ENCODE results near the gene KRT7. TPM values are rescaled to one million over a fixed set of nuclear protein-coding genes. Genes with fewer than 3 reads are reported as not detected.
"Not testable (repeated sequence)": the region's sequence is repeated elsewhere in the genome, so short reads cannot be mapped to it uniquely, and the experiment has no call there.

Gene KRT7
- total RNA-seq, 1 donor from 2014 or later = 153 TPM

- H3K9me3 ChIP-seq = no peaks in the 10 kb centered on the region
- intact Hi-C loops (cut with DNase I) = no loop called here
- H3K27me3 ChIP-seq = no peaks in the 10 kb centered on the region
- TF ChIP-seq, protein P1, sequence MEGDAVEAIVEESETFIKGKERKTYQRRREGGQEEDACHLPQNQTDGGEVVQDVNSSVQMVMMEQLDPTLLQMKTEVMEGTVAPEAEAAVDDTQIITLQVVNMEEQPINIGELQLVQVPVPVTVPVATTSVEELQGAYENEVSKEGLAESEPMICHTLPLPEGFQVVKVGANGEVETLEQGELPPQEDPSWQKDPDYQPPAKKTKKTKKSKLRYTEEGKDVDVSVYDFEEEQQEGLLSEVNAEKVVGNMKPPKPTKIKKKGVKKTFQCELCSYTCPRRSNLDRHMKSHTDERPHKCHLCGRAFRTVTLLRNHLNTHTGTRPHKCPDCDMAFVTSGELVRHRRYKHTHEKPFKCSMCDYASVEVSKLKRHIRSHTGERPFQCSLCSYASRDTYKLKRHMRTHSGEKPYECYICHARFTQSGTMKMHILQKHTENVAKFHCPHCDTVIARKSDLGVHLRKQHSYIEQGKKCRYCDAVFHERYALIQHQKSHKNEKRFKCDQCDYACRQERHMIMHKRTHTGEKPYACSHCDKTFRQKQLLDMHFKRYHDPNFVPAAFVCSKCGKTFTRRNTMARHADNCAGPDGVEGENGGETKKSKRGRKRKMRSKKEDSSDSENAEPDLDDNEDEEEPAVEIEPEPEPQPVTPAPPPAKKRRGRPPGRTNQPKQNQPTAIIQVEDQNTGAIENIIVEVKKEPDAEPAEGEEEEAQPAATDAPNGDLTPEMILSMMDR (IDR thresholded peaks at IDR 0.05) = no peak
- H3K4me3 ChIP-seq = no peak overlapping the region
- peak in 1 of 2 donors; percentile 61 for DNase-seq (ENCODE audit: low spot score in 2 of 2)
- H3K27ac ChIP-seq = no peak overlapping the region
- peaks cover 0 to 8% of the 10 kb centered on the region in 2 donors for H3K4me1 ChIP-seq
- no peaks in the 10 kb centered on the region for H3K36me3 ChIP-seq
These were observed 52.9 kb downstream of the KRT7 start for GRCh38 chr12:52285851-52286530.

- H3K4me3 ChIP-seq; H3K36me3 ChIP-seq; H3K27ac ChIP-seq; intact Hi-C loops (cut with DNase I); H3K27me3 ChIP-seq; H3K4me1 ChIP-seq; H3K9me3 ChIP-seq: not testable (repeated sequence)
- DNase-seq (ENCODE audit: low spot score in 2 of 2) = peak in 1 of 2 donors; percentile 47
These were observed 54.1 kb downstream of the KRT7 start for GRCh38 chr12:52286857-52287785.

GRCh38 chr12:52287816-52288805 lies 55.1 kb downstream of the KRT7 start:
- H3K27me3 ChIP-seq; H3K27ac ChIP-seq; H3K9me3 ChIP-seq; H3K36me3 ChIP-seq; H3K4me3 ChIP-seq; intact Hi-C loops (cut with DNase I); H3K4me1 ChIP-seq: not testable (repeated sequence)
- peak in 1 of 2 donors; percentile 53 for DNase-seq (ENCODE audit: low spot score in 2 of 2)

- intact Hi-C loops (cut with DNase I); H3K27me3 ChIP-seq; H3K9me3 ChIP-seq; H3K4me3 ChIP-seq; H3K27ac ChIP-seq; H3K36me3 ChIP-seq; H3K4me1 ChIP-seq; DNase-seq (ENCODE audit: low spot score in 2 of 2): not testable (repeated sequence)
These were observed 57.6 kb downstream of the KRT7 start for GRCh38 chr12:52290483-52291134.

GRCh38 chr12:52291267-52291935 lies 58.4 kb downstream of the KRT7 start, which contains the start of gene KRT81:
Gene KRT81 (minus strand): TSS chr12:52291534. CDS start chr12:52291465, 69 bp downstream.
- H3K4me1 ChIP-seq = no peaks in the 10 kb centered on the region
- DNase-seq (ENCODE audit: low spot score in 2 of 2) = peak in 1 of 2 donors; percentile 43

GRCh38 chr12:52293926-52294325 lies 60.9 kb downstream of the KRT7 start:
- H3K36me3 ChIP-seq = no peaks in the 10 kb centered on the region
- TF ChIP-seq, protein P1 (IDR thresholded peaks at IDR 0.05) = no peak
- H3K27me3 ChIP-seq = no peaks in the 10 kb centered on the region
- intact Hi-C loops (cut with DNase I) = no loop called here
- H3K9me3 ChIP-seq = no peaks in the 10 kb centered on the region
- no peak overlapping the region for H3K4me3 ChIP-seq
- DNase-seq (ENCODE audit: low spot score in 2 of 2) = no peak
- H3K4me1 ChIP-seq = no peaks in the 10 kb centered on the region
- H3K27ac ChIP-seq = no peak overlapping the region

More at GRCh38 chr12:52291267-52291935, 58.4 kb downstream of the KRT7 start, which contains the start of gene KRT81:
- Histone ChIP-seq H3K36me3 (no peaks in the 10 kb centered on the region), H3K9me3 (no peaks in the 10 kb centered on the region), H3K27me3 (no peaks in the 10 kb centered on the region), H3K4me3 (no peak within 1 kb of the TSS), H3K27ac (no peak within 1 kb of the TSS)
- TF ChIP-seq, protein P1 (IDR thresholded peaks at IDR 0.05) = no peak
- intact Hi-C loops (cut with DNase I) = no loop called here

All from ascending aorta (tissue), 2 donors.